ENCODE data around the gene BMPR1A.
"Not testable (repeated sequence)": the region's sequence is repeated elsewhere in the genome, so short reads cannot be mapped to it uniquely, and the experiment has no call there.

GRCh38 chr10:86934162-86934711, 177.8 kb downstream of the BMPR1A start:
- not testable (repeated sequence) for TF ChIP-seq CTCF (optimal IDR thresholded peaks at IDR 0.05 in 1 of 3, IDR thresholded peaks at IDR 0.05 in 1 of 3, conservative IDR thresholded peaks at IDR 0.05 in 1 of 3; ENCODE audit: extremely low read depth in 1 of 3, insufficient read depth in 2 of 3, low read length in 3 of 3); EZH2 (IDR thresholded peaks at IDR 0.05; ENCODE audit: low read length)
